GM12892 (cell line): ENCODE results near the gene ZSCAN5C.

Source experiments
- POLR2A ChIP-seq: IDR thresholded peaks from 2 replicates; pipeline ENCODE4 v1.6.1; 2011; ENCODE audit warnings: low read depth, low read length, control low read depth
- POLR2AphosphoS5 ChIP-seq: IDR thresholded peaks from 2 replicates; pipeline ENCODE4 v1.6.1; 2011; ENCODE audit warnings: low read depth, low read length, control low read depth

GRCh38 chr19:56191115-56191514 is 11.0 kb upstream of the ZSCAN5C start:
- no peak for TF ChIP-seq POLR2AphosphoS5
- no peak for TF ChIP-seq POLR2A
